ENCODE data around the gene WDR18. TPM values are rescaled to one million over a fixed set of nuclear protein-coding genes. Genes with fewer than 3 reads are reported as not detected.

The WDR18 gene
- polyA plus RNA-seq, 10 donors, result 17.6 to 43.3 (median 24.5) TPM

DNA sequence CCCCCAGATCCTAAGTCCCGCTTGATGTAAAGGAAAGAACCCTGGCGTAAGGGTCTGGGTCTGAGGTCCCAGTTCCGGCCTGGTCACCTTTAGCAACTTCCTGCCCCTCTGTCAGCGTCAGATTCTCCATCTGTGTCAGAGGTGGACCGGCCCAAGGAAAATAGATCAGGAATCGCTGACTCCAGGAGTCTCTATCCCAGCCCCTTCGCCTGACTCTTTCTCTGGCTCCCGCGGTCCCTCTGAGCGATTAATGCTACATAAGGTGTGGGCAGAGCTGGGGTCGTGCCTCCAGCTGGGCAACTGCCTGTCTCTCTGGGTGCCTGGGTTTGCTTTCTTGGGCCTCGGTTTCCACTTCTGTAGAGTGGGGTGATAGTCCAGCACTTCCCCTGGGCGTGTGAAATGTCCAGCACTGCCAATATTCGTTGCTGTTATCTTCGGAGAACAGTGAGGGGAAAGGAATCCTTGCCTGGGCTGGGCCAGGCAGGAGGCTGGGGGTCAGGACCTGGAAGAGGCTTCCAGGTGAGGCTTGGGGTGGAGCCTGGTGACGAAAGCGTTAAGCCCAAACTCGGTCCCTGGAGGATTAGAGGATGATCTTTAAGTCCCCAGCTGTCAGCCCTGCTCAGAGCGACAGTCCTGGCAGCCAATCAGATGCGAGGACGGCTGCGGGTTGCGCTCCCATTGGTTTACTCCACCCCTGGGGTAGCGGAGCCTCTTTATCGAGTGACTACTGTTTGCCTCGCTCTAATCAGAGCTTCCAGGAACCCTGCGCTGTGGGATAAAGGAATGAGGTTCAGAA is 56.5 kb downstream of the WDR18 start:
- peak; percentile 88 to 93 (median 93) for DNase-seq

DNA sequence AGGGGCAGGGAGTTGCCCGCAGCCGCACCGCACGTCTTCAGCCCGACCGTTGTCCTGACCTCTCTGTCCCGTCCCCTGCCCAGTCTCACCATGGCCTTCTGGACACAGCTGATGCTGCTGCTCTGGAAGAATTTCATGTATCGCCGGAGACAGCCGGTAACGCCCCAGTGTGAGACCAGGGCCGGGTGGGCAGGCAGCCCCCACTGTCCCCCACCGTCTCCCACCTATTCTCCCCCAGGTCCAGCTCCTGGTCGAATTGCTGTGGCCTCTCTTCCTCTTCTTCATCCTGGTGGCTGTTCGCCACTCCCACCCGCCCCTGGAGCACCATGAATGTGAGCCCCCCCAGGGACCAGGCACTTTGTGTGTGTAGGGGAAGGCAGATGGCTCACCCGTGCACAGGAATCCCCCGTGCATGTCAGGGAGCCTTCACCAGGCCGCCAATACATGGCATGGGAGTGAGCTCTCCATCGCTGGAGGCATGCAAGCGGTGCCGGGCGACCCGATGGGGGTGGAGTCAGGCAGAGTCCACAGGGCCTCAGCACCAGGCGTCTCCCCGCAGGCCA is 57.2 kb downstream of the WDR18 start:
- DNase-seq, result no peak

GRCh38 chr19:1041835-1042685 is 57.9 kb downstream of the WDR18 start:
- peak; percentile 66 to 82 (median 78) for DNase-seq

DNA sequence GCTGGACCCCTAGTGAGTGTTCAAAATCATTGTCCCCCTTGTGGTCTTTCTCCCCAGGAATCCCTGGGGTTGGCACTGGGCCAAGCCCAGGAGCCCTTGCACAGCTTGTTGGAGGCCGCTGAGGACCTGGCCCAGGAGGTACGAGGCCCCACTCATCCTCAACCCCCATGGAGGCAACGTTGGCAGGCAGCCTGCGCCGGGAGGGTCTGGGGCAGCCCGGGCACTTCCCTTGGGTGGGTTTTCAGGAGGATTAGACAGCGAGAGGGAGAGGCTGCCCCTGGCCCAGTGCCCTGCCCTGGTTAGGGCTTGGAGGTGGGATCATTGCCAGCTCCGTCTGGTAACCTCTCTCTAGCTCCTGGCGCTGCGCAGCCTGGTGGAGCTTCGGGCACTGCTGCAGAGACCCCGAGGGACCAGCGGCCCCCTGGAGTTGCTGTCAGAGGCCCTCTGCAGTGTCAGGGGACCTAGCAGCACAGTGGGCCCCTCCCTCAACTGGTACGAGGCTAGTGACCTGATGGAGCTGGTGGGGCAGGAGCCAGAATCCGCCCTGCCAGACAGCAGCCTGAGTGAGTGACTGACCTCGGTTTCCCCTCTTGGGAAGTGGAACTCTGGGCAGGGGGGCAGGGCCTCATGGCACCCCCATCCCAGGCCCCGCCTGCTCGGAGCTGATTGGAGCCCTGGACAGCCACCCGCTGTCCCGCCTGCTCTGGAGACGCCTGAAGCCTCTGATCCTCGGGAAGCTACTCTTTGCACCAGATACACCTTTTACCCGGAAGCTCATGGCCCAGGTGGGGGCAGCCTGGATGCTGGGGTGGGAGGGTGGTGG is 58.8 kb downstream of the WDR18 start:
- no peak for DNase-seq

Other genes with a start within 250 kb of the WDR18 start
- under 1 TPM in 9 of 10 donors, not detected in 1; 0.05 to 0.84 (median 0.17) TPM for gene MISP, start 233.2 kb upstream of the WDR18 start, polyA plus RNA-seq (ENCODE audit: insufficient read length in 10 of 10)
- gene PTBP1, start 186.9 kb upstream of the WDR18 start, polyA plus RNA-seq (ENCODE audit: insufficient read length in 10 of 10), result 100 to 1,000 TPM; 127 to 230 (median 138) TPM
- 1 to 10 TPM in 1 of 10 donors, under 1 TPM in 9; 0.27 to 1.5 (median 0.68) TPM for gene PLPPR3, start 162.4 kb upstream of the WDR18 start, polyA plus RNA-seq (ENCODE audit: insufficient read length in 10 of 10)
- 1 to 10 TPM in 7 of 10 donors, under 1 TPM in 3; 0.35 to 3.0 (median 1.2) TPM for gene AZU1, start 156.5 kb upstream of the WDR18 start, polyA plus RNA-seq (ENCODE audit: insufficient read length in 10 of 10)
- gene PRTN3, start 143.3 kb upstream of the WDR18 start, polyA plus RNA-seq (ENCODE audit: insufficient read length in 10 of 10), result 1 to 10 TPM in 9 of 10 donors, under 1 TPM in 1; 0.89 to 6.4 (median 2.2) TPM
- 1 to 10 TPM in 1 of 10 donors, under 1 TPM in 9; 0.22 to 2.3 (median 0.60) TPM for gene ELANE, start 132.0 kb upstream of the WDR18 start, polyA plus RNA-seq (ENCODE audit: insufficient read length in 10 of 10)
- 1 to 10 TPM; 1.0 to 5.4 (median 1.9) TPM for gene CFD, start 124.7 kb upstream of the WDR18 start, polyA plus RNA-seq (ENCODE audit: insufficient read length in 10 of 10)
- 10 to 100 TPM; 26.6 to 41.5 (median 33.6) TPM for gene MED16, start 91.2 kb upstream of the WDR18 start, polyA plus RNA-seq (ENCODE audit: insufficient read length in 10 of 10)
- gene RNU6-9, start 90.9 kb upstream of the WDR18 start, polyA plus RNA-seq (ENCODE audit: insufficient read length in 10 of 10), result not detected
- gene R3HDM4, start 71.1 kb upstream of the WDR18 start, polyA plus RNA-seq (ENCODE audit: insufficient read length in 10 of 10), result 10 to 100 TPM; 20.5 to 47.8 (median 30.2) TPM
- gene KISS1R, start 67.0 kb upstream of the WDR18 start, polyA plus RNA-seq (ENCODE audit: insufficient read length in 10 of 10), result not detected
- gene ARID3A, start 58.3 kb upstream of the WDR18 start, polyA plus RNA-seq (ENCODE audit: insufficient read length in 10 of 10), result 10 to 100 TPM in 6 of 10 donors, 1 to 10 TPM in 4; 6.9 to 13.1 (median 10.4) TPM
- under 1 TPM in 9 of 10 donors, not detected in 1; 0.13 to 0.35 (median 0.17) TPM for gene GRIN3B, start 16.1 kb downstream of the WDR18 start, polyA plus RNA-seq (ENCODE audit: insufficient read length in 10 of 10)
- 10 to 100 TPM; 51.8 to 91.2 (median 73.3) TPM for gene TMEM259, start 36.8 kb downstream of the WDR18 start, polyA plus RNA-seq (ENCODE audit: insufficient read length in 10 of 10)
- not detected for gene RNU6-2, start 37.2 kb downstream of the WDR18 start, polyA plus RNA-seq (ENCODE audit: insufficient read length in 10 of 10)
- 10 to 100 TPM; 40.4 to 84.7 (median 54.1) TPM for gene CNN2, start 42.3 kb downstream of the WDR18 start, polyA plus RNA-seq (ENCODE audit: insufficient read length in 10 of 10)
- gene ABCA7, start 55.8 kb downstream of the WDR18 start, polyA plus RNA-seq (ENCODE audit: insufficient read length in 10 of 10), result 10 to 100 TPM in 9 of 10 donors, 1 to 10 TPM in 1; 4.8 to 29.3 (median 12.0) TPM
- gene ARHGAP45, start 82.8 kb downstream of the WDR18 start, polyA plus RNA-seq (ENCODE audit: insufficient read length in 10 of 10), result 10 to 100 TPM in 5 of 10 donors, 1 to 10 TPM in 5; 6.3 to 20.7 (median 10.1) TPM
- gene POLR2E, start 111.0 kb downstream of the WDR18 start, polyA plus RNA-seq (ENCODE audit: insufficient read length in 10 of 10), result 100 to 1,000 TPM in 8 of 10 donors, 10 to 100 TPM in 2; 81.8 to 145 (median 110) TPM
- 100 to 1,000 TPM; 117 to 183 (median 150) TPM for gene GPX4, start 119.6 kb downstream of the WDR18 start, polyA plus RNA-seq (ENCODE audit: insufficient read length in 10 of 10)
- 10 to 100 TPM in 5 of 10 donors, 1 to 10 TPM in 5; 6.1 to 14.5 (median 10.4) TPM for gene SBNO2, start 189.9 kb downstream of the WDR18 start, polyA plus RNA-seq (ENCODE audit: insufficient read length in 10 of 10)
- 10 to 100 TPM; 37.8 to 53.7 (median 47.7) TPM for gene STK11, start 221.4 kb downstream of the WDR18 start, polyA plus RNA-seq (ENCODE audit: insufficient read length in 10 of 10)